ENCODE data around the gene MYO1B.

MYO1B gene

DNA sequence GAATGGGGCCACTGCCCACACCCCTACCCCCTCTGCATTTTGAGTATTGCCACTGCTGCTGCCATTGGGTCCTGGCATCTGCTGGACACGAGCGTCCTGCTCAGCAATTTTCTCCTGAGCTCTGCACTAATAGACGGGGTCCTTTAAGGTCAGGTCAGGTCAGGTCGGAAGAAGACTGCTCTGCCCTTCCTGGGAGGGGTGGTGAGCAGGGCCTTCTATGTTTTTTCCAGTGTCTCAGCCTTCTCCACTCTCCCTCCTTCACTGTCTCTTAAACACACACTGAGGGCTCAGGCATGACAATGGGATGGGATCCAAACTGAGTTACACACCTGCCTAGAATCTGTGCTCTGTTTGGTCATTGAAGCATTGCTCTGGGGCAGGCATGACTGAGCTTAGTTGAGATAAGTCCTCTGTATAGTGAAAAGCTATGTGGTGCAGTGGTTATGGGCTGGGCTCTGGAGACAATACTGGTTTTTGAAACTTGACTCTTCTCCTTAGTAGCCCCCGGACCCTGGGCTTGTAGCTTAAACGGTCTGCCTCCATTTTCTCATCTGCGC is 10.6 kb downstream of the MYO1B start:
- no peak for FAIRE-seq
- DNase-seq (ENCODE audit: insufficient read length, low spot score), result no peak

DNA sequence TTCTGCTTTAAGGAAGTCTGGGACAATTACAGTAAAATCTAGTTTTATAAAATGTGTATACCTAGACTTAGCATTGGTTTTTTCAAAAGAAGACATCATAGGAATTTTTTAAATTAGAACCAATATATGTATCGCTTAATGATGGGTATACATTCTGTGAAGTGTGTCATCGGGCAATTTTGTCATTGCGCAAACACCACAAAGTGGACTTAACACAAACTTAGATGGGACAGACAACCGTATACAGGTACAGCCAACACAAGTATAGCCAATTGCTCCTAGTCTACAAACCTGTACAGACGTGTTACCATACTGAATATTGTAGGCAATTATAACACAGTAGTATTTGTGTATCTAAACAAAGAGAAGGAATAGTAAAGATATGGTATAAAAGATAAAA is 12.7 kb downstream of the MYO1B start:
- no peak for FAIRE-seq
- no peak for DNase-seq (ENCODE audit: insufficient read length, low spot score)

DNA sequence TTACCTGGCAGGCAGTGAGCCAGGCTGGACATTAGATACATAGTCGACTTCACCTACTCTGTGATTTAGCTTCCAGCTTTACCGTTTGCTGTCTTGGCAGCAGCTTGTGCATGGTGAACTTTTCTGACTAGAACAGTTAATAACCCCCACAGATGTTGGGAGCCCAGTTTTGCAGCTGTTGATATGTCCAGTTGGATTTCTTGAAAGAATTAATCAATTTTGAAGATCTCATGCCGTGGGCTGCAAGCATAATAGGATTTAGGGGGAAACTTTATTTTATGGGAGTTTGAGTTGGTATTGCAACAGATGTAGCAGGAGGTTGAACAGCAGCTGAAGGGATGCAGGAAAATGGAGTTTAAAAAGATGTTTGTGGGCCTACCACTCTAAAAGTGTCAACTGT is 13.8 kb downstream of the MYO1B start:
- peak; percentile 54 for FAIRE-seq
- DNase-seq (ENCODE audit: insufficient read length, low spot score), result no peak

DNA sequence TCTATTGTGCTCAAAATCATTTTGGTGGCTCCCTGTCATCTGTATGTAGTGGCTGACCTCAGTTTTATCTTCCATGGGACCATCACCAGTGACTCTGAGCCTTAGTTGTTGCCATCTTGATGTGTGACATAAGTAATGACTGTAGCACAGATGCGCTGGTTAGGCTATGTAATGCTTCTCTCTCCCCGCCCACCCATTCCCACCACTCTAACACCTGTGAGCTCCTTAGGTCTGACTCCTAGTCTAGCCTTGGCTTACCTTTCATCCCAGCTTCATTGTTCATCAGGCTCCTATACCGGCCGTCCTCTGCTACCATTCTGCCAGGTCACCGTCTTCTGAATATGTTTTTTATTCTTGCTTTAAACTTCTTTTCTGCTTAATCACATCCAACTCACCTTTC is 17.2 kb downstream of the MYO1B start:
- FAIRE-seq (peak; percentile 75), DNase-seq (ENCODE audit: insufficient read length, low spot score) (no peak)

DNA sequence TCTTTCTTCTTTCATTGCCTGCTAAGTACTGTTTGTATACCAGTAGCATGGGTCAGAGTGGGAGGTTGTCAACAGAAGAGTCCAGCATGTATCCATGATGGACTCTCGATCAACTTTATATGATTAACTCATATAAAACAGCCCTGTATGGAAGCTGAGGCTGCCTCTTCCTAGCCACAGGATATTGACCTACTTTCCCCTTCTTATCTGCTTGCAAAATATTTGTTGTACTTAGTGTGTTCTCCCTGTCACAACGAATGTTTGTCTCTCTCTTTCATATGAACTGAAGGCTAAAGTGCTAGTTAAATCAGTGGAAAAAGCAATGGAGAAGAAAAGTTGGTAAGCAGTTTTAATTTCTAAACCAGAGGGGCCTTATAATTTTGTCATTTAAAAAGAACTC is 17.8 kb downstream of the MYO1B start:
- FAIRE-seq (no peak), DNase-seq (ENCODE audit: insufficient read length, low spot score) (no peak)

DNA sequence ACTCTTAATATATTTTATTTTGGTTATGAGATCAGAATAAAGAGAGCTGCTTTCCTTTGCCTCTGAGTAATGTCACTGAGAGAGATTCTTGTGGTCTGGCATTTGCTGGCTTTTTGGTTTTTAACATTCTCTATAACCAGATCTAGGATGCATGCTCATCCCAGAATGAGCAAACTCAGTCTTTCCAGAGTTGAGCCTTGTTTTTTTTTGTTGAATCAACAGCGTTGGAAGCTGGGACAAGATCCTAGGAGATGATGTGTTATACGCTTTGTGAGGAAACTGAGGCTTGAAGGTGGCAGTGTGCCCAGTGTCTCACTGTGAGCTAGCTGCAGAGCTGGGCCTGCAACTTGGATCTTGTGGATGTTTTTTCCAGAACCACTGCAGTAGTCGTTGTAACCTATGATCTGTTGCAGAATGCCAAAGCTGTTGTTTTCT is 19.5 kb downstream of the MYO1B start:
- FAIRE-seq (no peak), DNase-seq (ENCODE audit: insufficient read length, low spot score) (peak; percentile 38)

DNA sequence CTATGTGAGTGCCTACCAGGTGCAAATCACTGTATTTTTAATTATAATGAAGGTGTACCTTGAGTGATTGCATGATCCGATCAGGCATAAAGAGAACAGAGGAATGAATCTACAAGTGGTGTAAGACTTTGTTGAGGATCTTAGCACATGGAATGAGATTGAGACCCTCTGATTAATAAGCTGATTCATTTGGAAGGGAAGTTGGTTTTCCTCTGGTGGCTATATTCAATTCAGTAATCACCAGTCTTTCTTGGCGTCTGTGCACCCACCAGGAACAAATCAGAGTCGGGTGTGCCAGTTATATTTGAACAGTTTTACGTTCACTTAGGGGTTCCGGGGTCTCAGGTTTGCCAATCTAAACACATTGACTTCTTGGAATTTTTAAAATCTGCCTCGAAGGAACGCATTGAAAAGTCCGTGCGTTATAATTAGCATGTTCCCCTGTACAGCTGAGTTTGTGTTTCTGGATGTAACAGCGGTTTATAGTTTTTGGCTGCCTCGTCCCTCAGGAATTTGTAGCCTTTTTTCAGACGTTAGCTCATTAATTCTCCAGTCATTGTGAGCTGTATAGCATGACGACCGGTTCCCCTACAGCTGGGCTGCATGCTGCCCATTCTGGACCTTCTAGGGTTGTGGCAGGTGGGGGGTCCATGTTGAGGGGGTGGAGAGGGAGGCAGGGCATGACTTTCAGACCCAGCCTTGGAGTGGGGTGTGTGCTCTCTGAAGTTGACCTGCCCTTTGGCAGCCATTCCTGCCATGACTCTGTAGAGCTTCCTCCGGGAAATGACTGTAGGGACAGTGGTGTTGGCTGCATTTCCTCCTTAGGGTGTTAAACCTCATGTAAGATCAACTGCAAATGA is 20.3 kb downstream of the MYO1B start:
- peak; percentile 64 for FAIRE-seq
- no peak for DNase-seq (ENCODE audit: insufficient read length, low spot score)

DNA sequence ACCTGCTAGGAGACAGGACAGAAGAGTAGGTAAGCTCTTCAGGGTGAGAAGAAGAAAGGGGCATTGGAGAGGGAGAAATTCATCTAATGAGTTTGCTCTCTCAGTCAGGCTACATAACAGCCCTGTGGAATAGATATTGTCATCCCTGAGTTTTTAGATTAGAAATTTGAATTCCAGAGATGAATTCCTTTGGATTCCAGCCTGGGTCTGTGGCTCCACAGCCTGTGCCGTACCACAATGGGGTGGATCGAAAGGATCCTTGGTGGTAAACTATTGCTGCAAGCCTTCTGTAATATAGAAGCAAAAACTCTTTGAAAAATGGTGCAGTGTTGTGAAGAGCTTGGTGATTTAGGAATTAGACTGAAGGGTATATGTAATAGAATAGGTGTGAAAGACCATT is 21.0 kb downstream of the MYO1B start:
- no peak for DNase-seq (ENCODE audit: insufficient read length, low spot score)
- FAIRE-seq, result no peak

DNA sequence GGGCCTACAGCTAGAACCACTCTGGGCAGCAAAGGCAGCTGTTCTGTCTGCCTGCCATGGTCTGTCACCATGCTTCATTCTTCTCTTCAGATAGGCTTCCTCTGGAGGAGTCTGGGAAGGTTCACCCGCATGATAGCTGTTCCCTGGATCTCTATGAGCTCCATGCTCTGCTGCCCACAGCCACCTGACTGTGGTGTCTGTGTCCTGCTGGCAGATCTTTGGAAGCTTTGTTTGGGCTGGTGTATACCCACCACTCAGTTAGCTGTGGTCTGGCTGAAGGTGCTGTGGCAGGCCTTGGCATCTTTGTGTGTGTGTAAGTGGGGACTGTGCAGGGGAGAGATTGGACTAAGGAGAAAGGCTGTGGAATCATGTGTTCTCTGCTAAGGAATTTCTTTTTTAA is 23.4 kb downstream of the MYO1B start:
- FAIRE-seq (peak; percentile 20), DNase-seq (ENCODE audit: insufficient read length, low spot score) (no peak)

DNA sequence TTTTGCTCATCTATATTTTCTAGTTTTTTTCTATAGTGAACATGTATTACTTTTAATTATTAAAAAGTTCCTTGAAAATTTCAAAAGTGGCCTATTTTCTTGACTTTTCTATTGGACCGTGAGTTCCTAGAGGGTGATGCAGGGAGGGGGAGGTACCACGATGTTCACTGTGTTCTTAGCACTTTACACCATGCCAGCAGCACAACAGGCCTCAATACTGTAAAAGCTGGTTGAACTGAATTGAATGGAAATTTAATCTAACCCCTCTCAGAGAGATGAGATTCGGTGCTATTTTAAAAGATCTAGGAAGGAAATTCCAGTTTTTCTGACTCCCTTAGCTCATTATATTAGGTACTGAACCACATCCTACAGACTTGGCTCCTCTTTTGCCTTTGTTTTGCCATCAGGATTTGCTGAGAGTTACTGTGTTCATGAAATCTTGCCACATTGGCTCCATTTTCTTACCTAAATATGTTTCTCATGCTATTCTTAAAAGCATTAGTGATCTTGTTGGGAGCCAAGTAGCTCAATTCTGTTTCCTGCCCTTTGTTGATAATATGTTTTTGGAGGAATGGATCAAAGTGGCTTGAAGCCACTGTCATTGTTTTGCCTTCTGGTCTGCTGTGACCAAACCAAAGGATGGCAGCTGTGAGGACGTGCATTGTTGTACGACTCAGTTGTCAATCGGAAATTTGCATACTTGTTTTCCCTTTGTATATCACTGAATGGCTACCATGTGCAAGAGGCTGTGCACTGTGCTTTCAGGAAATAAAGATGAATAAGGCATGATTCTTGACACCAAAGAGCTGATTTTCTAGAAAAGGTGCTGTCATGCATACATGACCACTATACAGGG is 25.3 kb downstream of the MYO1B start:
- FAIRE-seq, result no peak
- no peak for DNase-seq (ENCODE audit: insufficient read length, low spot score)

DNA sequence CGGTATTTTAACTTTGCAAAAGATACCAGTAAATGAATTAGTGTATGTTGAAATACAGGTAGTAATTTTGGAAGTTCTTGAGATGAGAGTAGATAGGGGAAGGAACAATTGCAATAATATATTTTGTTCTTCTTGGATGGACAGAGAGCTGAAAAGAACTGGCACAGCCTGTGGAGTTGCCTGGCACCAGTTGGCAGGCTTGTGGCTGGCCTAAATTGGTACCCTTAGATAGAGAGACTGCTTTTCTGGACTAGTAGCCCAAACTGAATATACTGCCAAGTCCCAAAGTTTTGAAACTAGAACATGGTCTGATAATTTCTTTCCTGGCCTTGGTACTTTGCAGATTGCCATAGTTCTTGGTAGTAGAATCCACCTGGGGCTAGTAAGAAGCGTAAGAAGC is 26.9 kb downstream of the MYO1B start:
- no peak for FAIRE-seq
- DNase-seq (ENCODE audit: insufficient read length, low spot score), result no peak

DNA sequence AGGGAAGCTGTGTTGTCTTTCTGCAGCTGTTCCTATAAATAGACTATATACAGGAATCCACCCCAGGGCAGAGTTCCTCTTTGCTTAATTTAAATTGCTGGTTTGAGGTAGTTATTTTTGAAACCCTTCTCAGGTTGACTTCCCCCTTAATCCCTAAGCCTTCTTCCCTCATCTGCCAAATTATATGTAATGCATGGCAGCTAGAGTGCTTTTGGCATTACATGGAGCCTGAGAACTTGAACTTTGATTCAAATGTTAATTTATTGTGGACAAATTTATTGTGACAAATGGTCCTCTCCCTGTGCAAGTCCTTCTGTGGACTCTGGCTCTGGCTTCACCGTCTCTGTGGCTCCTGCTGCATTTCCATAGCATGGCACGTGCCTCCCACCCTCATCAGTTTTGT is 29.2 kb downstream of the MYO1B start:
- no peak for DNase-seq (ENCODE audit: insufficient read length, low spot score)

DNA sequence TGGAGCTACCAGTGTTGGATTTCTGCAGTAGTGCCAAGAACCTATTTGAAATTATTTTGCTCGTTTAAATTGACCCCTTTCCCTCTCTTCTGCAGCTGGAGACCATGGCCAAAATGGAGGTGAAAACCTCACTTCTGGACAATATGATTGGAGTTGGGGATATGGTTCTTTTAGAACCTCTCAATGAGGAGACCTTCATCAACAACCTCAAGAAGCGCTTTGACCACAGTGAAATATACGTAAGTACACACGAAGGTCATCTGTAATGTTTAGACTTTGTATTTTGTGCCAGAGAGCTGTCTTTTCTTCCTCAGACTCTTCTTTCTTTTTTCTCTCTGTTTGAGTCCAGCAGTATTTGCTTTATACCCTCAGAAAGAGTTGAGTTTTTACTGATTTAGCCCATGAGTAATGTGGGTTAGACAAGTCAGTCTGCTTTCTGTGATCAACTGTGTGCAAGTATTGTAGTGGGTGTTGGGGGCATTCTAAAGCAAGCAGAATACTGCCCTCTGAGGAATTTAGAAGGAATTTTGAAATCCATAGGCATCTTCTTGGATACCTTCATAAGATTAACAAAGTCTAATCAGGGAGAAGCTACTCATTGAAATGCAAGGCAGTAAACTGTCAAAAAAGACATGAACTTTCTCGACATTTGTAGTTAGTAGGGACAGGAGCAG is 31.7 kb downstream of the MYO1B start:
- FAIRE-seq, result no peak
- DNase-seq (ENCODE audit: insufficient read length, low spot score), result no peak

More for the DNA sequence above, 29.2 kb downstream of the MYO1B start:
- FAIRE-seq, result no peak

DNA sequence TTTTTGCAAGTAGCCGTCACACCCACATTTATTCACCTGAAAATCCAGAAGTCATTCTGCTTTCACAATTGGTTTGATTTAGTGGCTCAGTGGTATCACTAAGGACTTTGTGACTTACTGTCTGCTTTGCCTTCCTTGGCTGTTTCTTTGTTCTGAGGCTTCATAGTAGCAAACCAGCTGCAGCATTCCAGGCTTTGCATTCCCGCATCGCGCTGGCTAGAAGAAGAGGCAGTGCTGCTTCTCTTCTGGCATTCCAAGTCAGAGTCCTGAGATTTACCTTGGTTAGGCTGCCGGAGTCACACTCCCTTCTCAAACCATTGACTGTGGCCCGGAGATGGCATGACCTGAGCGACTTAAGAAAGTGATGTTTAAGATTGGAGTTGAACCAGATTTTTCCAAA is 35.1 kb downstream of the MYO1B start:
- FAIRE-seq (no peak), DNase-seq (ENCODE audit: insufficient read length, low spot score) (no peak)

DNA sequence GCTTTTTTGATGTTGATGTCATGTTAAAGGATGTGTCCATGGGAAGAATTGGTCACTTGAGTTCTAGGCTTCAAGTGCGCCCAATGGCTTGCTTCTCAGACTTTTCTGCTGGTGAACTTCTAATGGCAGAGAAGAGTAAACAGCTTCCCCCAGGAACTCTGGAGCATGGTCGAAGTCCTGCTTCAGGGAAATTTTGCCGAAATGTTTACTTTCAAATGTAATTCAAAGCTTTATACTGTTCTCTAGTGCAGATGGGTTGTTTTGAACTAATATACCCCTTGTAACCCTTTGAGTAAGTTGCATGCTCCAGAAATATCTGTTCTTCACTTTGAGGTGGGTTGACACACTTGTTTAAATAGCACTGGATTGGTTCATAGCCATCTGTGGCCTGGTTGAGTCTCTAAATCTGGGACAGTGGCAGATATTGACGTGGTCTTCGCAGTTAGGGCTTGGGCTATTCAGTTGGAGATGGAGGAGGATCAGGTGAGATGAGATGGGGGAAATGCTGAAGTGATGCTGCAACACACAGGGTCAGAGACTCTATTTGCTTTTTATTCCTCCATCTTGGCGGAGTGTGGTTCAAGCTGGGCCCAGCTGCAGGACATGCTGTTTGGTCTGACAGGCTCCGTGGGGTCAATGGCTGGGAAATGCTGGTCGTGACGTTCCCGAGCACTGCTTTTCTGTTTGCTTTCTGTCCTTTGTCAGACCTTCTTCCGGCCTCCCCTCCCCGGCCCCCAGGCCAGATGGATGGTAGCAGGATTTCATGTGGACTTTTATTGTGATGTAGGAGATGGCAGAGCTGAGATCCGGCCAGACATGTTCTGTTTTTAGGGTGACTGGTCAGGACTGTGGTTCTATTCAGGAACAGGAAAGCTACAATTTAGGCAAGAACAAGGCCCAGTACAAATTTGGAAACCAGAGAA is 35.9 kb downstream of the MYO1B start:
- DNase-seq (ENCODE audit: insufficient read length, low spot score) (no peak), FAIRE-seq (no peak)

DNA sequence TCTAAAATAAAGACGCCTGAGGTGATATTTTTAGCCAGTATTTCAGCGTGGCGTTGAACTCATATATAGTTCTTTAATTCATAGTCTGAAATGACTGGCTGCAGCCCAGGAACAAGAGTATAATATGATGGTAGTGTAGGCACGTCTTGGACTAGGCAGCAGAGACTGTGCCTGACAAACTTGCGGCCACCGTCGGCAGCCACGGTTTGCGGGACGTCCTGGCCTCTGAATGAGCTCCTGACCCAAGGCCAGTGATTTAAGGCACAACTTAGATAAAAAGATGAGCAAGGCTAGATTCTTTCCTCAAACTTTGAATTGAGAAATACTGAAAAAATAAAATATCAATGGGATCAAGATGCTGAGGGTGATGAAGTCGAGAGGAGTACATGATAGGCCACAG is 40.0 kb downstream of the MYO1B start:
- no peak for DNase-seq (ENCODE audit: insufficient read length, low spot score)
- no peak for FAIRE-seq

DNA sequence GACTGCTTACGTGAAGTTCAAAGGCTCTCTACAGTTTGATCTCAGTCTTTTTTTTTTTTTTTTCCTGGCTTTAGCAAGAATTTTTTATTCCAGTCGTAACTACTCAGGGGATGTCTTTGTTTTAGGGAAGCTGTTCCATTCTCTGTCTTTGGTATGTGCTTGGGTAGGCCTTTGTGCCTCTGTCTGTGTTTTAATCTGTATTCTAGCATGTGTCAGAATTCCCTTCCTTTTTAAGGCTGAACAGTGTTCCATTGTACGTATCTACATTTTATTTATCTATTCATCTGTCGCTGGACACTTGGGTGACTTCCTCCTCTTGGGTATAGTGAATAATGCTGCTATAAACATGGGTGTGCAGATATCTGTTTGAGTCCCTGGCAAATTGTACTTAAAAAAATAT is 42.6 kb downstream of the MYO1B start:
- DNase-seq (ENCODE audit: insufficient read length, low spot score) (no peak), FAIRE-seq (no peak)

DNA sequence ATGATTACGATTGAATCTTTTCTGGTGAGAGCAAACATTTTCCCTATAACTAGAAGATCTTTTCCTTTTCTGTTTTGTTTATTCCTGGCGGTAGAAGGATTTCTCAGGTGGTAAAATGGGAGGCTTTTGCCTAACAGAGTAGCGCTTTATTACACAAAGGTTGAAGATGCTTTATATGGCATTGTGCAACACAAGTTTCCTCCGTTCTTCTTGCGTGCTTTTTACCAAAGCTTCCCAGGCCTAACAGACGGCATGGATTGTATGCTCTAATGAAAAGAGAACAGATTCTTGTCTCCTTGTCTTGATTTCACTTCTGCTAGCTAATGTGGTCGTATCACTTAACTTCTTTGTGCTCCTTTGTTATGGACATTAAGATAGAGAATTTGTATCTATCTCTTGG is 43.8 kb downstream of the MYO1B start:
- FAIRE-seq (no peak), DNase-seq (ENCODE audit: insufficient read length, low spot score) (no peak)

DNA sequence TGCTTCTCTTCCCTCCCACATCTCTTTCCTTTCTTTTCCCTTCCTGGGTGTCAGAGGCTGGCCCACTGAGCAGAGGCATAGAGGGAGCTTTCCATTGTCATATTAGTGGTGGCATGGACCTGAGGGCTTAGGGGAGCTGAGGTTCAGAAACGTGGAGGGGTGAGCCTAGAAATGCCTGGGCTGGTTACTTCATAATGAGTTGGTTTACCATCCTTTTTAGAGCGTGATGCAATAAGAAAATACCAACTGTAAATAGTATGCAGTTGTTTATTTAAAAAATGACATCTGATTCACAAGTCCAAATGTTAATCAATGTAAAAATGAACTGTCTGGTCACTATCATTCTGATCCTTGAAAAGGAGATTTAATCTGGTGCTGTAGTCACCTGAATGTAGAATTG is 46.3 kb downstream of the MYO1B start:
- no peak for FAIRE-seq
- no peak for DNase-seq (ENCODE audit: insufficient read length, low spot score)

DNA sequence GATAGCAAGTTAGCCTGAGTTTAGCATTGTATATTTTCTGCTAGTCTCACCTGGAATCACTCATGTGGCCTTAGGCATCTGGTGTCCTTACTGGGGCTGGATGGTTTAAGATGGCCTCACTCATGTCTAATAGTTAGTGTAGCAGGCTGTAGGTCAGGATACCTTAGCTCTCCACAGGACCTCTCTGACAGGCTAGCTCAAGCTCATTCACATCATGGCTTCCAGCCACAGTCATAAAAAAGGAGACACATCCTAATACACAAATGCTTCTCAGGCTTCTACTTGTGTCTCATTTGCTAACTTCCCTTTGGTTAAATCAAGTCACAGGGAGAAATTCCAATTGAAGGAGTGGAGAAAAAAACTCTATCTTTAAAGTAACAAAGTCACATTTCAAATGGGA is 47.7 kb downstream of the MYO1B start:
- FAIRE-seq, result peak; percentile 64
- no peak for DNase-seq (ENCODE audit: insufficient read length, low spot score)
